HG02798 (cell line): ENCODE results near the gene STRAP.
"Not testable (repeated sequence)": the region's sequence is repeated elsewhere in the genome, so short reads cannot be mapped to it uniquely, and the experiment has no call there.

Source experiments
- ATAC-seq: cut with Tn5 transposase; IDR thresholded peaks from one replicate; pipeline ENCODE4 v1.9.1; 2021; ENCODE audit warnings: mild to moderate bottlenecking; ENCODE audit not compliant: unreplicated experiment, poor library complexity

STRAP gene

GRCh38 chr12:15914131-15914530 is 31.9 kb downstream of the STRAP start:
- not testable (repeated sequence) for ATAC-seq

GRCh38 chr12:15918066-15918465 is 35.9 kb downstream of the STRAP start:
- no peak for ATAC-seq

GRCh38 chr12:15919418-15919817 is 37.2 kb downstream of the STRAP start:
- ATAC-seq, result no peak

- ATAC-seq, result no peak
Measured at GRCh38 chr12:15924956-15925355, 42.8 kb downstream of the STRAP start.

- no peak for ATAC-seq
Measured at GRCh38 chr12:15928346-15928745, 46.2 kb downstream of the STRAP start.

- no peak for ATAC-seq
Measured at GRCh38 chr12:15928870-15929571, 46.8 kb downstream of the STRAP start.

- no peak for ATAC-seq
Measured at GRCh38 chr12:15931590-15932053, 49.4 kb downstream of the STRAP start.

GRCh38 chr12:15932327-15932726 is 50.1 kb downstream of the STRAP start:
- no peak for ATAC-seq

GRCh38 chr12:15932971-15933370 is 50.8 kb downstream of the STRAP start:
- no peak for ATAC-seq

GRCh38 chr12:15933751-15934150 is 51.6 kb downstream of the STRAP start:
- ATAC-seq, result no peak

- ATAC-seq, result no peak
Measured at GRCh38 chr12:15936751-15937150, 54.6 kb downstream of the STRAP start.

- no peak for ATAC-seq
Measured at GRCh38 chr12:15937902-15938301, 55.7 kb downstream of the STRAP start.

- no peak for ATAC-seq
Measured at GRCh38 chr12:15939111-15939510, 56.9 kb downstream of the STRAP start.

- no peak for ATAC-seq
Measured at GRCh38 chr12:15942475-15942874, 60.3 kb downstream of the STRAP start.

GRCh38 chr12:15943519-15943918 is 61.3 kb downstream of the STRAP start:
- ATAC-seq, result not testable (repeated sequence)

GRCh38 chr12:15948461-15948860 is 66.3 kb downstream of the STRAP start:
- ATAC-seq, result not testable (repeated sequence)
